Adipocyte (in vitro differentiated cells): Measurements from ENCODE around the gene ATP6V1G1.

Experiments
- DNase-seq: peaks from one replicate; pipeline ENCODE4 v3.0.0-alpha.2; 2015; ENCODE audit warnings: low read depth
- H3K27me3 ChIP-seq: replicated peaks from 2 replicates; pipeline ENCODE4 v1.7.0; 2013; ENCODE audit warnings: mild to moderate bottlenecking, low read length, moderate library complexity; ENCODE audit not compliant: control insufficient read depth, insufficient read depth
- H3K36me3 ChIP-seq: 2 replicates; pipeline ENCODE4 v1.7.0; 2013; ENCODE audit warnings: low read length, mild to moderate bottlenecking, moderate library complexity; ENCODE audit not compliant: control insufficient read depth, insufficient read depth, severe bottlenecking
- H3K4me1 ChIP-seq: 2 replicates; pipeline ENCODE4 v1.7.0; 2013; ENCODE audit warnings: mild to moderate bottlenecking, low read length, moderate library complexity; ENCODE audit not compliant: control insufficient read depth, insufficient read depth
- H3K4me3 ChIP-seq: 2 replicates; pipeline ENCODE4 v1.7.0; 2013; ENCODE audit warnings: mild to moderate bottlenecking, low read length, moderate library complexity
- H3K9ac ChIP-seq: 2 replicates; pipeline ENCODE4 v1.7.0; 2013; ENCODE audit warnings: mild to moderate bottlenecking, low read length, moderate library complexity
- H3K9me3 ChIP-seq: 2 replicates; pipeline ENCODE4 v1.7.0; 2013; ENCODE audit warnings: mild to moderate bottlenecking, low read length, moderate library complexity; ENCODE audit not compliant: control insufficient read depth

Gene ATP6V1G1

GRCh38 chr9:114613919-114614318 is 26.4 kb downstream of the ATP6V1G1 start:
- no peak for DNase-seq
- Histone ChIP-seq H3K4me3 (no peak overlapping the region), H3K4me1 (peaks cover 29% of the 10 kb centered on the region), H3K9ac (no peak overlapping the region), H3K36me3 (peaks cover 8% of the 10 kb centered on the region), H3K9me3 (no peaks in the 10 kb centered on the region), H3K27me3 (no peaks in the 10 kb centered on the region)

- Histone ChIP-seq H3K9ac (no peak overlapping the region), H3K4me3 (no peak overlapping the region), H3K9me3 (no peaks in the 10 kb centered on the region), H3K4me1 (peaks cover 29% of the 10 kb centered on the region), H3K36me3 (peaks cover 13% of the 10 kb centered on the region), H3K27me3 (no peaks in the 10 kb centered on the region)
- no peak for DNase-seq
Observed at GRCh38 chr9:114614373-114614772, 26.8 kb downstream of the ATP6V1G1 start.

- no peaks in the 10 kb centered on the region for H3K9me3 ChIP-seq
- peak overlapping the region; percentile 17 for H3K9ac ChIP-seq
- no peak overlapping the region for H3K4me3 ChIP-seq
- H3K4me1 ChIP-seq = peaks cover 30% of the 10 kb centered on the region
- H3K27me3 ChIP-seq = no peaks in the 10 kb centered on the region
- DNase-seq = peak; percentile 13
- peaks cover 14% of the 10 kb centered on the region for H3K36me3 ChIP-seq
Observed at GRCh38 chr9:114616684-114617520, 29.3 kb downstream of the ATP6V1G1 start.

- Histone ChIP-seq H3K4me1 (peaks cover 31% of the 10 kb centered on the region), H3K4me3 (no peak overlapping the region)
- DNase-seq = no peak
Observed at GRCh38 chr9:114619191-114619761, 31.7 kb downstream of the ATP6V1G1 start.

GRCh38 chr9:114621561-114621960 is 34.0 kb downstream of the ATP6V1G1 start:
- H3K4me1 ChIP-seq = peaks cover 30% of the 10 kb centered on the region
- no peaks in the 10 kb centered on the region for H3K27me3 ChIP-seq
- H3K9ac ChIP-seq = no peak overlapping the region
- H3K36me3 ChIP-seq = peaks cover 25% of the 10 kb centered on the region
- no peak for DNase-seq
- no peaks in the 10 kb centered on the region for H3K9me3 ChIP-seq
- no peak overlapping the region for H3K4me3 ChIP-seq

More at GRCh38 chr9:114619191-114619761, 31.7 kb downstream of the ATP6V1G1 start:
- no peak overlapping the region for H3K9ac ChIP-seq
- H3K36me3 ChIP-seq = peaks cover 15% of the 10 kb centered on the region
- H3K9me3 ChIP-seq = no peaks in the 10 kb centered on the region
- no peaks in the 10 kb centered on the region for H3K27me3 ChIP-seq

GRCh38 chr9:114621975-114622609 is 34.5 kb downstream of the ATP6V1G1 start:
- no peaks in the 10 kb centered on the region for H3K27me3 ChIP-seq
- H3K4me1 ChIP-seq = peaks cover 25% of the 10 kb centered on the region
- H3K4me3 ChIP-seq = no peak overlapping the region
- H3K9ac ChIP-seq = no peak overlapping the region
- H3K9me3 ChIP-seq = no peaks in the 10 kb centered on the region
- DNase-seq = peak; percentile 50
- peaks cover 30% of the 10 kb centered on the region for H3K36me3 ChIP-seq

- H3K36me3 ChIP-seq = peaks cover 40% of the 10 kb centered on the region
- DNase-seq = peak; percentile 73
- H3K9ac ChIP-seq = no peak overlapping the region
- H3K9me3 ChIP-seq = no peaks in the 10 kb centered on the region
- no peak overlapping the region for H3K4me3 ChIP-seq
- peaks cover 24% of the 10 kb centered on the region for H3K4me1 ChIP-seq
- H3K27me3 ChIP-seq = no peaks in the 10 kb centered on the region
Observed at GRCh38 chr9:114624677-114625076, 37.1 kb downstream of the ATP6V1G1 start.

- H3K4me1 ChIP-seq = peaks cover 21% of the 10 kb centered on the region
Observed at GRCh38 chr9:114626415-114627020, 38.9 kb downstream of the ATP6V1G1 start.

GRCh38 chr9:114627553-114627952 is 40.0 kb downstream of the ATP6V1G1 start:
- Histone ChIP-seq H3K36me3 (peaks cover 65% of the 10 kb centered on the region), H3K9me3 (no peaks in the 10 kb centered on the region), H3K27me3 (no peaks in the 10 kb centered on the region), H3K9ac (no peak overlapping the region), H3K4me3 (no peak overlapping the region), H3K4me1 (peaks cover 11% of the 10 kb centered on the region)
- no peak for DNase-seq

More at GRCh38 chr9:114626415-114627020, 38.9 kb downstream of the ATP6V1G1 start:
- Histone ChIP-seq H3K4me3 (no peak overlapping the region), H3K36me3 (peaks cover 57% of the 10 kb centered on the region), H3K9ac (no peak overlapping the region), H3K27me3 (no peaks in the 10 kb centered on the region), H3K9me3 (no peaks in the 10 kb centered on the region)
- no peak for DNase-seq

GRCh38 chr9:114629563-114630090 is 42.1 kb downstream of the ATP6V1G1 start:
- no peak for DNase-seq
- Histone ChIP-seq H3K27me3 (no peaks in the 10 kb centered on the region), H3K9ac (no peak overlapping the region), H3K9me3 (no peaks in the 10 kb centered on the region), H3K4me1 (no peaks in the 10 kb centered on the region), H3K36me3 (peaks cover 78% of the 10 kb centered on the region), H3K4me3 (no peak overlapping the region)

- no peaks in the 10 kb centered on the region for H3K27me3 ChIP-seq
- no peak overlapping the region for H3K9ac ChIP-seq
- no peaks in the 10 kb centered on the region for H3K4me1 ChIP-seq
- no peak overlapping the region for H3K4me3 ChIP-seq
- H3K9me3 ChIP-seq = no peaks in the 10 kb centered on the region
- peaks cover 85% of the 10 kb centered on the region for H3K36me3 ChIP-seq
- DNase-seq = no peak
Observed at GRCh38 chr9:114631166-114631565, 43.6 kb downstream of the ATP6V1G1 start.
